GM12873 (cell line): ENCODE data around the gene INCA1.

Experiments
- CTCF ChIP-seq: IDR thresholded peaks from 2 replicates; pipeline ENCODE4 v1.5.1; 2012; ENCODE audit warnings: low read depth, mild to moderate bottlenecking, moderate library complexity, low read length, control low read depth; ENCODE audit not compliant: insufficient read depth; ENCODE audit errors: missing control alignments

Gene INCA1

GRCh38 chr17:4949321-4950074, 47.8 kb downstream of the INCA1 start:
- TF ChIP-seq CTCF: no peak

- no peak for TF ChIP-seq CTCF
These were observed 48.4 kb downstream of the INCA1 start for GRCh38 chr17:4948931-4949320.

- no peak for TF ChIP-seq CTCF
These were observed 49.0 kb downstream of the INCA1 start, which contains the start of gene PFN1 for GRCh38 chr17:4948166-4948930. PFN1 (minus strand) TSS chr17:4948530; CDS start chr17:4948394, 136 bp downstream.

- TF ChIP-seq CTCF: no peak
These were observed 49.7 kb downstream of the INCA1 start for GRCh38 chr17:4947411-4948165.

GRCh38 chr17:4947010-4947410, 50.3 kb downstream of the INCA1 start:
- no peak for TF ChIP-seq CTCF

- no peak for TF ChIP-seq CTCF
These were observed 50.9 kb downstream of the INCA1 start for GRCh38 chr17:4946312-4946976.

- no peak for TF ChIP-seq CTCF
These were observed 51.4 kb downstream of the INCA1 start for GRCh38 chr17:4945944-4946280.
